Upper lobe of left lung (tissue), 6 donors: ENCODE results near the gene SENP7. TPM values are rescaled to one million over a fixed set of nuclear protein-coding genes. Genes with fewer than 3 reads are reported as not detected.

Source experiments
- ATAC-seq, 2 donors: fragments of 200-7000 bp; cut with Tn5 transposase; one replicate each; pipeline ENCODE4 v1.9.1; 2022; ENCODE audit warnings: mild to moderate bottlenecking in 2 of 2, moderate library complexity in 2 of 2; ENCODE audit not compliant: low FRiP score in 2 of 2
- DNase-seq, 2 donors: peaks; one replicate each; pipeline ENCODE4 v3.0.0-alpha.2; 2019 to 2020
- H3K27ac ChIP-seq, 4 donors: fragments of 200-600 bp; sonication (generic); one replicate each; pipeline ENCODE4 v1.5.1; 2016 to 2019
- H3K27me3 ChIP-seq, 4 donors: fragments of 200-600 bp; sonication (generic); one replicate each; pipeline ENCODE4 v1.5.1; 2017 to 2019
- H3K36me3 ChIP-seq, 4 donors: fragments of 200-600 bp; sonication (generic); one replicate each; pipeline ENCODE4 v1.5.1; 2016 to 2019
- H3K4me1 ChIP-seq, 4 donors: fragments of 200-600 bp; sonication (generic); one replicate each; pipeline ENCODE4 v1.5.1; 2018 to 2019
- H3K4me3 ChIP-seq, 4 donors: fragments of 200-600 bp; sonication (generic); one replicate each; pipeline ENCODE4 v1.5.1; 2017 to 2019; ENCODE audit warnings: mild to moderate bottlenecking in 2 of 4, moderate library complexity in 1 of 4
- H3K9me3 ChIP-seq, 4 donors: fragments of 200-600 bp; sonication (generic); one replicate each; pipeline ENCODE4 v1.5.1; 2018 to 2019
- EP300 ChIP-seq, 4 donors: sonication (generic); formaldehyde crosslinking; IDR thresholded peaks; one replicate each; pipeline ENCODE4 v1.5.1; 2017; ENCODE audit warnings: antibody characterized with exemption in 4 of 4, control low read depth in 2 of 4
- POLR2A ChIP-seq, 4 donors: fragments of 450-650 bp; IDR thresholded peaks; one replicate each; pipeline ENCODE4 v1.5.1; 2016 to 2017; ENCODE audit warnings: antibody characterized with exemption in 4 of 4, mild to moderate bottlenecking in 2 of 4
- POLR2AphosphoS5 ChIP-seq, 2 donors: sonication (generic); formaldehyde crosslinking; IDR thresholded peaks; one replicate each; pipeline ENCODE4 v1.5.1; 2017; ENCODE audit warnings: antibody characterized with exemption in 2 of 2
- WGBS, 2 donors: methylation state at CpG; one replicate each; pipeline ENCODE4 v1.1.5; 2017 to 2018; 5-methylcytosine and 5-hydroxymethylcytosine counted together
- total RNA-seq, 6 donors: library from RNA; depleted of rRNA in 4 of 6; stranded (reverse); fragments of >200 nt in 4 of 6; gene quantifications; one replicate each; pipeline versions ENCODE4 v1.1.0 to v1.2.1, GENCODE V29; 2016 to 2021
- TF ChIP-seq, protein P1 (sequence below), 6 experiments: fragments of 450-650 bp in 4 of 6; fragments of 200-600 bp in 2 of 6; sonication (generic) in 2 of 6; IDR thresholded peaks; one replicate each; pipeline ENCODE4 v1.5.1; 2016 to 2019; ENCODE audit warnings: antibody characterized with exemption in 6 of 6
- donor health status: DM: no; HTN: no; CAD: no; lungs with moderate emphysema.
- donor health status: DM: no; HTN: yes; CAD: no; lungs with severe emphysema.

SENP7 gene
- total RNA-seq, 6 donors from 2014 or later: 6.0 to 34.6 (median 14.3) TPM

- Histone ChIP-seq H3K36me3 (no peaks in the 10 kb centered on the region), H3K27ac (no peak overlapping the region), H3K27me3 (no peaks in the 10 kb centered on the region), H3K4me3 (no peak overlapping the region), H3K9me3 (no peaks in the 10 kb centered on the region), H3K4me1 (no peaks in the 10 kb centered on the region)
- no peak for DNase-seq
- TF ChIP-seq POLR2AphosphoS5 (IDR thresholded peaks at IDR 0.05) (no peak), POLR2A (IDR thresholded peaks at IDR 0.05) (no peak), EP300 (IDR thresholded peaks at IDR 0.05) (no peak)
- TF ChIP-seq, protein P1, sequence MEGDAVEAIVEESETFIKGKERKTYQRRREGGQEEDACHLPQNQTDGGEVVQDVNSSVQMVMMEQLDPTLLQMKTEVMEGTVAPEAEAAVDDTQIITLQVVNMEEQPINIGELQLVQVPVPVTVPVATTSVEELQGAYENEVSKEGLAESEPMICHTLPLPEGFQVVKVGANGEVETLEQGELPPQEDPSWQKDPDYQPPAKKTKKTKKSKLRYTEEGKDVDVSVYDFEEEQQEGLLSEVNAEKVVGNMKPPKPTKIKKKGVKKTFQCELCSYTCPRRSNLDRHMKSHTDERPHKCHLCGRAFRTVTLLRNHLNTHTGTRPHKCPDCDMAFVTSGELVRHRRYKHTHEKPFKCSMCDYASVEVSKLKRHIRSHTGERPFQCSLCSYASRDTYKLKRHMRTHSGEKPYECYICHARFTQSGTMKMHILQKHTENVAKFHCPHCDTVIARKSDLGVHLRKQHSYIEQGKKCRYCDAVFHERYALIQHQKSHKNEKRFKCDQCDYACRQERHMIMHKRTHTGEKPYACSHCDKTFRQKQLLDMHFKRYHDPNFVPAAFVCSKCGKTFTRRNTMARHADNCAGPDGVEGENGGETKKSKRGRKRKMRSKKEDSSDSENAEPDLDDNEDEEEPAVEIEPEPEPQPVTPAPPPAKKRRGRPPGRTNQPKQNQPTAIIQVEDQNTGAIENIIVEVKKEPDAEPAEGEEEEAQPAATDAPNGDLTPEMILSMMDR (IDR thresholded peaks at IDR 0.05): no peak
- ATAC-seq: no peak
These were observed 221.0 kb downstream of the SENP7 start for GRCh38 chr3:101292027-101292426.

DNA sequence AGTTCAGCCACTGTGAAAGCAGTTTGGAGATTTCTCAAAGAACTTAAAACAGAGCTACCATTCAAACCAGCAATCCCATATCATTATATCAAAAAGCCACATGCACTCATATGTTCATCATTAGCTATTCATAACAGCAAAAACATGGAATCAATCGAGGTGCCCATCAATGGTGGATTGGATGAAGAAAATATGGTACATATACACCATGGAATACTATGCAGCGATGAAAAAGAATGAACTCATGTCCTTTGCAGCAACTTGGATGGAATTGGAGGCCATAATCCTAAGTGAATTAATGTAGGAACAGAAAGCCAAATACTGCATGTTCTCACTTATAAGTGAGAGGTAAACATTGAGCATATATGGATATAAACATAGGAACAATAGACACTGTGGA is 224.7 kb downstream of the SENP7 start:
- WGBS, 2 donors: 76 to 86% methylated on average over 2 of the region's 2 CpGs
- no peaks in the 10 kb centered on the region for H3K27me3 ChIP-seq
- ATAC-seq: no peak

DNA sequence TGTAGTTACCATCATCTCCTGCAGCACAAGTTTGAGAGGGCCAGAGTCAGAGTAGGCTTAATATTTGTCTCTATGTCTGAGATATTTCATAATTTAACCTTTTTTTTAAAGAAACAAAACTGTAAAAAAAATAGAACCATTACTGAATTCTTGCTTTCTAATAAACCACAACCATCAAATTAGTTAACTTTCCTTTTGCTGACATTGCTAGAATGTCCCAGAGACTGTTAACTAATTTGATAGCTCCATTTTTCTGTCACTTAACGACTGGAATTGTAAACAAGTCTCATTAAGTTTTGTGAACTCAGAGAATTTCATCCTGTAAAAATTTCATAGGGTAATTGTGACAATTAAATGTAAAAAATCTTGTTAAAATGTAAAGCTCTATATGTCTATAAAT is 228.3 kb downstream of the SENP7 start:
- Histone ChIP-seq H3K9me3 (no peaks in the 10 kb centered on the region), H3K27ac (no peak overlapping the region), H3K4me3 (no peak overlapping the region), H3K4me1 (no peaks in the 10 kb centered on the region), H3K36me3 (no peaks in the 10 kb centered on the region), H3K27me3 (no peaks in the 10 kb centered on the region)
- ATAC-seq (no peak), DNase-seq (no peak)
- WGBS, 2 donors: 95% methylated on average over 1 of the region's 1 CpG
- TF ChIP-seq EP300 (IDR thresholded peaks at IDR 0.05) (no peak), POLR2A (IDR thresholded peaks at IDR 0.05) (no peak)

More for the DNA sequence above, 224.7 kb downstream of the SENP7 start:
- TF ChIP-seq POLR2A (IDR thresholded peaks at IDR 0.05) (no peak), EP300 (IDR thresholded peaks at IDR 0.05) (no peak), POLR2AphosphoS5 (IDR thresholded peaks at IDR 0.05) (no peak)
- TF ChIP-seq, protein P1 (IDR thresholded peaks at IDR 0.05): no peak
- Histone ChIP-seq H3K9me3 (no peaks in the 10 kb centered on the region), H3K4me3 (no peak overlapping the region), H3K4me1 (no peaks in the 10 kb centered on the region), H3K36me3 (no peaks in the 10 kb centered on the region), H3K27ac (no peak overlapping the region)
- DNase-seq: no peak

- Histone ChIP-seq H3K4me3 (no peak overlapping the region), H3K4me1 (no peaks in the 10 kb centered on the region), H3K9me3 (no peaks in the 10 kb centered on the region), H3K27ac (no peak overlapping the region), H3K27me3 (no peaks in the 10 kb centered on the region), H3K36me3 (no peaks in the 10 kb centered on the region)
- no peak for DNase-seq
- TF ChIP-seq, protein P1 (IDR thresholded peaks at IDR 0.05): no peak
- TF ChIP-seq EP300 (IDR thresholded peaks at IDR 0.05) (no peak), POLR2AphosphoS5 (IDR thresholded peaks at IDR 0.05) (no peak), POLR2A (IDR thresholded peaks at IDR 0.05) (no peak)
- 72 to 76% methylated on average over 3 of the region's 3 CpGs for WGBS, 2 donors
- ATAC-seq: no peak
These were observed 231.4 kb downstream of the SENP7 start for GRCh38 chr3:101281521-101282030.

DNA sequence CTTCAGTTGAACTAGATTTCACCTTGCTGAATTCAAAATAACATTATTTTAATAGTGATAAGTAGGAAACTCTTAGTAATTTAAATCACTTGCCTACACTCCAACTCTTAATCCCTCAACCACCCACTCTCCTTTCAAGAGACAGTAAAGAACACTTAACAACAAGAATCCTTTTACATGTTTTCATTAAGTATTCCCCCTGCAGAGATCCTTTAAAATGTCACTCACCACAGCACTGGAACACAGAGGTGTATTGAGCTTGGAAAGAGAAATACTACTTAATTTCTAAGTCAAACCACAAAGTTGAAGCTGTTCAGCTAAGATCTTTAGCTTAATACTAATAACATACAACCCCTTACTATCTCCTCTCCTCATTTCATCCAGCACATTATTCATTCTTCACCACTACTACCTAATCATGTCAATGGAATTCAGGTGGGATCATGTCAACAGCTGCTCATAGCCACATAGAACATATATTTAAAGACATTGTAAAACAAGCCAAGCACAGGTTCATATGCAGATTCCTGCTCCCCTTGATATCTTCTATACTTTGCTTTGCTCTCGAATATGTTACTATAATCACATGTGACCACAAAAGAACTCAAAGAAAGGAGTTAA is 233.1 kb downstream of the SENP7 start:
- no peak for ATAC-seq
- no peaks in the 10 kb centered on the region for H3K36me3 ChIP-seq

More for the DNA sequence above, 233.1 kb downstream of the SENP7 start:
- 78 to 87% methylated on average over 1 of the region's 1 CpG for WGBS, 2 donors
- Histone ChIP-seq H3K27ac (no peak overlapping the region), H3K9me3 (no peaks in the 10 kb centered on the region), H3K4me1 (no peaks in the 10 kb centered on the region), H3K4me3 (no peak overlapping the region), H3K27me3 (no peaks in the 10 kb centered on the region)
- DNase-seq: no peak
- TF ChIP-seq, protein P1 (IDR thresholded peaks at IDR 0.05): no peak
- TF ChIP-seq POLR2A (IDR thresholded peaks at IDR 0.05): no peak
- TF ChIP-seq EP300 (IDR thresholded peaks at IDR 0.05): no peak
- no peak for TF ChIP-seq POLR2AphosphoS5 (IDR thresholded peaks at IDR 0.05)
